Mammary epithelial cell (primary cell): ENCODE measurements around the gene MEGF11.

ENCODE experiments used
- EZH2 ChIP-seq: IDR thresholded peaks from 2 replicates; pipeline ENCODE4 v1.6.1; 2012; ENCODE audit warnings: low read length, inconsistent platforms, borderline replicate concordance
- TF ChIP-seq, protein P1 (sequence below), 2 donors: IDR thresholded peaks in 1 of 2; conservative IDR thresholded peaks in 1 of 2; 2 replicates each; pipeline ENCODE4 v1.5.1; 2011 to 2012; ENCODE audit warnings: inconsistent platforms in 2 of 2, low read length in 2 of 2, mild to moderate bottlenecking in 2 of 2, control low read depth in 1 of 2, low read depth in 1 of 2; ENCODE audit not compliant: insufficient read depth in 1 of 2; ENCODE audit errors: extremely low read depth in 1 of 2

DNA sequence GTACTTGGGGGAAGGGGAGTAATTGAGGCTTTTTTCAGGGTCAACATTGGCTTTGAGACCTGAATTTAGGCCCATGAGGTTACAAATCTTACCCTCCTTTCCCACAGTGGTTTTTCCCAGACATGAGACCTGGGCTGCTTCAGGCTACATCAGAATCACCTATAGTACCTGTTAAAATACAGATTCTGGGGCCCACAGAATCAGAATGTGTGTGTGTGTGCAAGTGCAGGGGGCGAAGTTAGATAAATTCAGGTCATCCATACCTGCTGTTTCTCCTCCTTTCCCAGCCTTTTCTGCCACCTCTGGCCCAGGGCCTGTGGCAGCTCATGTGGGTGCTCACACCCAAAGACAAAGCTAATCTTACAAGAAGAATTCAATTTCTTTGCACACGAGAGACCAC lies 273.7 kb downstream of the MEGF11 start:
- TF ChIP-seq, protein P1, sequence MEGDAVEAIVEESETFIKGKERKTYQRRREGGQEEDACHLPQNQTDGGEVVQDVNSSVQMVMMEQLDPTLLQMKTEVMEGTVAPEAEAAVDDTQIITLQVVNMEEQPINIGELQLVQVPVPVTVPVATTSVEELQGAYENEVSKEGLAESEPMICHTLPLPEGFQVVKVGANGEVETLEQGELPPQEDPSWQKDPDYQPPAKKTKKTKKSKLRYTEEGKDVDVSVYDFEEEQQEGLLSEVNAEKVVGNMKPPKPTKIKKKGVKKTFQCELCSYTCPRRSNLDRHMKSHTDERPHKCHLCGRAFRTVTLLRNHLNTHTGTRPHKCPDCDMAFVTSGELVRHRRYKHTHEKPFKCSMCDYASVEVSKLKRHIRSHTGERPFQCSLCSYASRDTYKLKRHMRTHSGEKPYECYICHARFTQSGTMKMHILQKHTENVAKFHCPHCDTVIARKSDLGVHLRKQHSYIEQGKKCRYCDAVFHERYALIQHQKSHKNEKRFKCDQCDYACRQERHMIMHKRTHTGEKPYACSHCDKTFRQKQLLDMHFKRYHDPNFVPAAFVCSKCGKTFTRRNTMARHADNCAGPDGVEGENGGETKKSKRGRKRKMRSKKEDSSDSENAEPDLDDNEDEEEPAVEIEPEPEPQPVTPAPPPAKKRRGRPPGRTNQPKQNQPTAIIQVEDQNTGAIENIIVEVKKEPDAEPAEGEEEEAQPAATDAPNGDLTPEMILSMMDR (conservative IDR thresholded peaks at IDR 0.05 in 1 of 2, IDR thresholded peaks at IDR 0.05 in 1 of 2; ENCODE audit: extremely low read depth in 1 of 2, insufficient read depth in 1 of 2, low read depth in 1 of 2, low read length in 2 of 2), result no peak
- no peak for TF ChIP-seq EZH2
